HG02642 (cell line): Measurements from ENCODE around the gene PHACTR1.
"Not testable (repeated sequence)": the region's sequence is repeated elsewhere in the genome, so short reads cannot be mapped to it uniquely, and the experiment has no call there.

Experiments
- ATAC-seq: cut with Tn5 transposase; IDR thresholded peaks from one replicate; pipeline ENCODE4 v1.9.1; 2021; ENCODE audit warnings: mild to moderate bottlenecking; ENCODE audit not compliant: unreplicated experiment, poor library complexity

PHACTR1 gene

DNA sequence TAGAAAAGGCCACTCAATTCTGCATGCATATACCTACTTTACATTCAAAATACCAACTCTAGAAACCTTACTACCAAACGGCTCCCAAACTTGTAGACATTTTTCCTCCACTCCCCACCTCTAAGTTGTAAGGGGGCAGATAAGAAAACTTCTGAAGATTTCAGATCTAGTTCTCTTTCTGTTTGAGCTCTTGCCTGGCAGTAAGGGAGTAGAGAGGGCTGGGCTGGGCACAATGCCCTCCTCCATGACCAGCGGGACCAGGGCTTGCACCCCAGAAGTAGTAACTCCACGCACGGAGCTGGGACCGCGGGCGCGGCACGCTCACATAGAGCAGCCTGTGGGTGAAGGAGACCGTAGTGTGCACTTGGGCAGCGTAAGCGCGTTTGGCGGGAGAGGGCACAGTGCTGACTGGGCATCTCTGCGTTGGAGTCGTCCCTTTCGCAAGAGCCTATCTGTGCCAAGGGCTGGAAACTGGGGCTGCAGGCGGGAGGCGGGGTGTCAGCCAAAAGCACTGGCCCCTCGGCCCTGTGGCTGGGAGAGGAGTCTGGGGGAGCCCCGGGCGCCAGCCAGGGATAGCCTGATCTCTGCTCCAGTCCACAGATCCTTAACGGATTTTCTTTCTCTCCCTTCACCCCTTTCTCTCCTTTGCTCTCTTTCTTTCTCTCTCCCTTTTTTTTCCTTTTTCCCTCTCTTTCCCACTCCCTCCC, 32.4 kb downstream of the PHACTR1 start:
- ATAC-seq = no peak

GRCh38 chr6:12749531-12750379, 33.2 kb downstream of the PHACTR1 start:
- ATAC-seq = no peak

GRCh38 chr6:12750416-12750815, 33.8 kb downstream of the PHACTR1 start:
- no peak for ATAC-seq

DNA sequence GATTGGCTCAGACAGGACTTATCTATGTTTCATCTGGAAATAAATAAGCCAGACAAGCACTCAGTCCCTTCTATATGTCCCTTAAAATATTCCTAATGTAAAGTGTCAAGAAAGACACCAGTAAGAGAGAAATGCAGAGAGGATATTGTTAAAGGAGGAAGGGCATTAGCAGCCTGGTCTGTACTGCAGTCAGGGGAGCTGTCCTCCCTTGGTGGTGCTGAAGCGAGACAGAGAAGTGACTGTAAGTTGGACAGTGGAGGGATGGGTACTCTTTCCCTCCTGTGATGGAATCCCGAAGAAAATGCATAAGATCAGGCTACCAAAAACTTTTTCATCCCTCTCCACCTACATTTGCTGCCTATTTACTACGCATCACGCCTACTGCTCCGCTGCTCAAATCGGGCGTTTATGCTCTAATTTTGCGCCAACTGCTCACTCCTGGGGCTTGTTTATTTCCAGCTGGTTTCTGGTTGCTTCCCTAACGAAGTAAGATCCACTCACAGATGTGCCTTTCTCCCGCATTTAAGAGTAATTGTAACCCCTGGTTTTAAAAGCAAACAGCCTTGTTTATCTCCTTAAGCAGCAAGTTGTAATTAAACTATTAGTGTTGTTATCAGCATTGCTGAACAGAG, 35.2 kb downstream of the PHACTR1 start:
- ATAC-seq = no peak

DNA sequence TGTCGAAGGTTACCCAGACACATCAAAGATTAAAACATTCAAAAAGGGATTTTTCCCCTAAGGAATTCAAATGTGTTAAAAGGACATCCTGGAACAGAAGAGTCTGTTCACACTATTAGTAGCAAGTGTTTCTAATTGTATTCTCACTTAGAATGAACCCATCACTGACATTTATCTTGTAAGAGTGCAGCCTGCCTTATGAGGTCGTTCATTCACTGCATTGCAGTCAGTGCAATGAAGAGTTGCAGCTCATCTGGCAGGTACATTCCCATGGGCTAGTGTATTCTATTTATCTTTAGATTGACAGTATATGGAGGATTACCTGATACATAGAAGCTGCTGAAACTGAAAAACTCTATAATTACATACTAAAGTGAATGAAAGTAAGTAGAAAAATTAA, 36.5 kb downstream of the PHACTR1 start:
- no peak for ATAC-seq

- ATAC-seq = no peak
Measured at GRCh38 chr6:12760226-12760625, 43.7 kb downstream of the PHACTR1 start.

DNA sequence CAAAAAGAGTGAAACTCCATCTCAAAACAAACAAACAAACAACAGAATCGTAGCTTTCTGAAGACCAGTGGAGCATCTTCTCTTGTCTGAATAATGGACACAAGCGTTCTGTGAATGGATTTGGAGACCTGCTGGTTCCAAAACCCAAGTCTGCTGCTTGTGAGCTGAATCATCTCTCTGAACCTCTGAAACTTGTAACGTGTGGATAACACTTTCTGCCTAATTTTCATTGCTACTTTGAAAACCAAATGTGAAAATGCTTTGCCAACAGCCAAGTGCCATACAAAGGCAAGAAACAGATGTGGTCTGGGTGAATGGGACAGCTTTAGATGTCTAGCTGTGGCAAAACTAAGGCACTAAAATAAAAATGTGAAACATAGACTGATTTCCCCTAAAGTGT, 44.3 kb downstream of the PHACTR1 start:
- no peak for ATAC-seq

- ATAC-seq = no peak
Measured at GRCh38 chr6:12761376-12762115, 45.0 kb downstream of the PHACTR1 start.

DNA sequence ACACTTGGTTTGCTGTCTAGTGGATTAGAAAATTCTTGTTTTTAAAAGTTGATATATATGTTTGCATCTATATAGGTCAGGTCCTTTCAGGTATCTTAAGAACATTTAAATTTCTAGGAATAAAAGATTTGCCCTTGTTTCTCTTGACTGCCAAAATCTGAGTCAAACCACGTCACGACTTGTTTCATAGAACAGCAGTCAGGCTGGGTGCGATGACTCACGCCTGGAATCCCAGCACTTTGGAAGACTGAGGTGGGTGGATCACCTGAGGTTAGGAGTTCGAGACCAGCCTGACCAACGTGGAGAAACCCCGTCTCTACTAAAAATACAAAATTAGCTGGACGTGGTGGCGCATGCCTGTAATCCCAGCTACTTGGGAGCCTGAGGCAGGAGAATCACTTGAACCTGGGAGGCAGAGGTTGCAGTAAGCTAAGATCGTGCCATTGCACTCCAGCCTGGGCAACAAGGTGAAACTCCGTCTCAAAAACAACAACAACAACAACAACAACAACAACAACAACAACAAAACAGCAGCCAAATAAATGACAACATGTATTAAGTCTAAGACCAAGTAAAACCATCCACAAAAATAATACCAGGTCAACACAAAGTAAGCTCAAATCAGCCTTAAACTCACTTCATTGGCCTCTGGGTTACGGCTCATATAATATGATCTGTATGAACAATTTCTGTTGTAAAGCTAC, 46.3 kb downstream of the PHACTR1 start:
- not testable (repeated sequence) for ATAC-seq

DNA sequence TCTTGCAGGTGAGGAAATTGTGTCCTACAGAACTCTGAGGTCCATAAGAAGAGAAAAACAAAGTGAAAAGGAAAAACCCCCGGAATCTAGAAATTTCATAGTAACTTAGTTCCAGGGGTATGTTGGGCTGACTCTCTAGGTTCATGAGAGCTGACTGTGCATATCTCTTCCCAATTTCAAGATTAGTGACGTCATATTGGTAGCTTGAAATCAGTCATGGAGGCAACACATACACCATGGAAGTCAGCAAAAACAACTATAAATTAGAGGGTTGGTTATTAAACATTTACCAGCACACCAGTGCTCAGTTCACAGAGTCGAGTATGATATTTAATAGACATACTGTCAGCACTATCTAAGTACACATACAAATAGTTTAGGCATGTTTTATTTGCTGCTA, 49.8 kb downstream of the PHACTR1 start:
- no peak for ATAC-seq

DNA sequence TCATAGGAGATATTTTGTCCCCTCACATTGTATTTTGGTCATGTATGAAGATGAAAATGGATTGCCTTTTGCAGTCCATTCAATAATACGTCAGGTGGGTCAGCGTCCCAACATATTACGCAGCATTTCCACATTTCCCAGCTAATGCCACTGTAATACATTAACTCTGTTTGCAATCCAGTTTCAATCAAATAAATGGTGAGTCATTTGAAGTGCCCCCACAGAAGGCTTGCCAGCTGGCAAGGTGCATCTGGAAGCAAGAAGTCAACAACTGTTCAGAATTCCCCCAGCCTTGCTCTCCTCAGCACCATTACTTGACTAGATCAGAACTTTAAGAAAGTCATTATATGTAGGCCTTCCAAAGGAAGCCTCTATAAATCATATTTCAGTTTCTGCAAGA, 50.4 kb downstream of the PHACTR1 start:
- ATAC-seq = no peak

GRCh38 chr6:12769556-12770256, 53.1 kb downstream of the PHACTR1 start:
- no peak for ATAC-seq

- no peak for ATAC-seq
Measured at GRCh38 chr6:12772416-12772815, 55.8 kb downstream of the PHACTR1 start.

- ATAC-seq = no peak
Measured at GRCh38 chr6:12776291-12776690, 59.7 kb downstream of the PHACTR1 start.

- no peak for ATAC-seq
Measured at GRCh38 chr6:12779772-12780171, 63.2 kb downstream of the PHACTR1 start.

- no peak for ATAC-seq
Measured at GRCh38 chr6:12782136-12782535, 65.6 kb downstream of the PHACTR1 start.

- ATAC-seq = no peak
Measured at GRCh38 chr6:12785301-12785700, 68.7 kb downstream of the PHACTR1 start.

DNA sequence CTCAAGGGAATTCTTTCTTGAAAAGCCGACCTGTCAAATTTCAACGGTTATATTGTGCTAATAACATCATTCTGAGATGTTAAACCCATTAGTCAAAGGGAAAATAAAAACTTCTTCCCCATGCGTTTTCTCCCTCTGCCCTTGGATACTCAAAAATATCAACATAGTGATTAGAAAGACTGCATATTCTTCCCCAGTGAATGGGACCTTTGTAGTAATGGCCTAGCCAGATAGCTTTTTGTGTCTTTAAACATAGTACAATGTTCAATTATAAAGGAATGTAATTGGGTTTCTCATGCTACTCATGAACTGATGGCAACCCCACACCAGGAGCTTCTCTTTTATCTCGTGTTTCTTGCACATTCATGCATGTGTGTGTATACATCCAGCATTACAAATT, 69.4 kb downstream of the PHACTR1 start:
- no peak for ATAC-seq

- no peak for ATAC-seq
Measured at GRCh38 chr6:12791371-12791770, 74.8 kb downstream of the PHACTR1 start.
